RWPE1 (cell line): ENCODE measurements around the gene SUN1.
"Not testable (repeated sequence)": the region's sequence is repeated elsewhere in the genome, so short reads cannot be mapped to it uniquely, and the experiment has no call there.

Experiments
- CTCF ChIA-PET: fragments of 350-600 bp; sonication (Branson Sonifier 250); formaldehyde crosslinking; extraction: SDS; loops from one replicate; lab custom pipeline; 2021; lab: Yijun Ruan, JAX
- POLR2A ChIA-PET: fragments of 400-600 bp; formaldehyde crosslinking; extraction: SDS; loops from one replicate; lab custom pipeline; 2020; ENCODE audit warnings: antibody characterized with exemption; ENCODE audit not compliant: low non-redundant PET; lab: Yijun Ruan, JAX
- DNase-seq: peaks from one replicate; pipeline ENCODE4 v3.0.0; 2012; ENCODE audit warnings: low spot score
- H3K27ac ChIP-seq: fragments of 450-650 bp; 2 replicates; pipeline ENCODE4 v1.5.1; 2017
- CTCF ChIP-seq: fragments of 450-650 bp; conservative IDR thresholded peaks from 2 replicates; pipeline ENCODE4 v1.5.1; 2017; ENCODE audit warnings: low read depth, mild to moderate bottlenecking

Gene SUN1

GRCh38 chr7:786472-787255 lies 45.6 kb upstream of the SUN1 start:
- peak; percentile 80 for DNase-seq
- TF ChIP-seq CTCF, result peak; percentile 94
- ChIA-PET CTCF (interaction anchor here (0.6 to 2.1 kb wide), 14 partner anchors 10 to 315 kb away, joined by 3 to 10 read pairs (median 4); partner anchors contain the start of gene SUN1), POLR2A (no interaction called here)
- H3K27ac ChIP-seq, result peak overlapping the region; percentile 36; the same call in 1 of the 2 replicates

GRCh38 chr7:787332-788240 lies 44.7 kb upstream of the SUN1 start:
- CTCF ChIA-PET, result interaction anchor here (1.3 to 2.1 kb wide), 4 partner anchors 11 to 86 kb away, joined by 3 to 10 read pairs (median 5); no protein-coding TSS in a partner anchor
- DNase-seq, result no peak
- POLR2A ChIA-PET, result no interaction called here
- peak overlapping the region; percentile 1 for H3K27ac ChIP-seq
- TF ChIP-seq CTCF, result no peak

- ChIA-PET POLR2A (no interaction called here), CTCF (interaction anchor here (0.6 to 0.8 kb wide), 3 partner anchors 82 to 352 kb away, joined by 3 read pairs; no protein-coding TSS in a partner anchor)
These were observed 40.8 kb upstream of the SUN1 start for GRCh38 chr7:791519-791918.

GRCh38 chr7:794207-794606 lies 38.1 kb upstream of the SUN1 start:
- CTCF ChIA-PET, result no interaction called here
- POLR2A ChIA-PET, result interaction anchor here (0.6 kb wide), 1 partner anchor 38 kb away, joined by 3 read pairs; the partner anchor contains the start of gene SUN1
- peak overlapping the region; percentile 17 for H3K27ac ChIP-seq
- no peak for TF ChIP-seq CTCF
- DNase-seq, result no peak

More at GRCh38 chr7:791519-791918, 40.8 kb upstream of the SUN1 start:
- H3K27ac ChIP-seq, result 0 out of 2 replicates have a peak overlapping the region, but pooled peaks have one; percentile 6
- TF ChIP-seq CTCF, result no peak
- no peak for DNase-seq

- DNase-seq, result no peak
- 0 out of 2 replicates have a peak overlapping the region, but pooled peaks have one; percentile 12 for H3K27ac ChIP-seq
- ChIA-PET POLR2A (no interaction called here), CTCF (no interaction called here)
- no peak for TF ChIP-seq CTCF
These were observed 37.5 kb upstream of the SUN1 start for GRCh38 chr7:794671-795329.

GRCh38 chr7:796434-797169 lies 35.7 kb upstream of the SUN1 start:
- H3K27ac ChIP-seq, POLR2A ChIA-PET, CTCF ChIA-PET, DNase-seq: not testable (repeated sequence)
